Urinary bladder (tissue), 4 donors: ENCODE measurements around the gene ZNF81. TPM values are rescaled to one million over a fixed set of nuclear protein-coding genes. Genes with fewer than 3 reads are reported as not detected.
"Not testable (repeated sequence)": the region's sequence is repeated elsewhere in the genome, so short reads cannot be mapped to it uniquely, and the experiment has no call there.

Source experiments
- DNase-seq: peaks from one replicate; pipeline ENCODE4 v3.0.0-alpha.2; 2015; ENCODE audit errors: extremely low spot score
- H3K27ac ChIP-seq: one replicate; pipeline ENCODE4 v1.5.1; 2013; ENCODE audit warnings: low read depth, mild to moderate bottlenecking, moderate library complexity
- H3K36me3 ChIP-seq: one replicate; pipeline ENCODE4 v1.6.1; 2013; ENCODE audit warnings: mild to moderate bottlenecking, moderate library complexity; ENCODE audit not compliant: insufficient read depth
- H3K4me1 ChIP-seq: one replicate; pipeline ENCODE4 v1.6.1; 2013; ENCODE audit warnings: mild to moderate bottlenecking, moderate library complexity; ENCODE audit not compliant: insufficient read depth
- H3K4me3 ChIP-seq: one replicate; pipeline ENCODE4 v1.5.1; 2013; ENCODE audit warnings: low read depth, low read length
- WGBS: extraction: QIAGEN DNeasy Blood & Tissue Kit; methylation state at CpG from one replicate; pipeline ENCODE4 v1.1.7; 2013; 5-methylcytosine and 5-hydroxymethylcytosine counted together
- polyA plus RNA-seq: library from polyadenylated mRNA; stranded (reverse); fragments of 200-250 nt; gene quantifications from one replicate; pipeline ENCODE4 v1.2.3, GENCODE V29; 2013
- total RNA-seq: library from RNA; depleted of rRNA; stranded (reverse); fragments of >200 nt; gene quantifications from one replicate; pipeline ENCODE4 v1.2.3, GENCODE V29; 2014
- donor health status: healthy with polysubstance abuse.
- donor health status: healthy.

ZNF81 gene
- total and polyA plus RNA-seq, 2 donors: 2.0 to 14.4 TPM

DNA sequence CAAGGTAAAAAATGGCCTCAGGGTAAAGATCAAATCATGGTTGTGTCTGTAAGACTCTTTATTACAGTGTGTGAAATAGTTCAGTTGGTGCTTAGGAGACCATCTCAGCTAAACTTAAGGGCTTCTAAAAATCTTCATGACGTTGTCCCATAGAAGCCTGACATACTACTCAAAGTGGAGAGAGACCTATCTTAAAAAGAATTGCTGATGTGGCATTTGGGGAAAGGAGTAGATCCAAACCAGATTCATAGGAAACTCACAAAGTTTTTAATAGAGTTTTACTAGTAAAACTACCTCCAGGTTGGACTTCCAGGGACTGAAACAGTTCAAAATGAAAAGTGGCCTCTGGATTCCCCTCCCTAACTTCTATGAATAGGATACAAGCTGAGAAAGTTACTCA, 81.6 kb downstream of the ZNF81 start:
- WGBS: 100% methylated on average over 1 of the region's 1 CpG
- no peak overlapping the region for H3K4me3 ChIP-seq

DNA sequence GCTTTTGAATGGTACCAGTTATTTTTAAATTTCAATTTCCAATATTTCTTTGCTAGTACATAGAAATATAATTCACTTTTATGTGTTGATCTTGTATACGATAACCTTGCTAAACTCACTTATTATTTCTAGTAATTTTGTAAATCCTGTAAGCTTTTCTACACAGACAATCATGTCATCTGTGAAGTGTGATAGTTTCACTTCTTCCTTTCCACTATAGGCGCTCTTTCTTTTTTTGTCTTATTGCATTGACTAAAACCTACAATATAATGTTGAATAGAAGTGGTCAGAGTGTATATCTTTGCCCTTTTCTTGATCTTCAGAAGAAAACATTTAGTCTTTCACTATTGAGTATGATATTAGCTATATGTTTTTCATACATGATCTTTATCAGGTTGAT, 90.5 kb downstream of the ZNF81 start:
- WGBS: 98% methylated on average over 2 of the region's 2 CpGs
- Histone ChIP-seq H3K27ac (no peak overlapping the region), H3K4me1 (no peaks in the 10 kb centered on the region), H3K36me3 (no peaks in the 10 kb centered on the region), H3K4me3 (no peak overlapping the region)
- DNase-seq: no peak

More for the DNA sequence above, 81.6 kb downstream of the ZNF81 start:
- no peaks in the 10 kb centered on the region for H3K4me1 ChIP-seq
- DNase-seq: no peak
- H3K27ac ChIP-seq: no peak overlapping the region
- no peaks in the 10 kb centered on the region for H3K36me3 ChIP-seq

DNA sequence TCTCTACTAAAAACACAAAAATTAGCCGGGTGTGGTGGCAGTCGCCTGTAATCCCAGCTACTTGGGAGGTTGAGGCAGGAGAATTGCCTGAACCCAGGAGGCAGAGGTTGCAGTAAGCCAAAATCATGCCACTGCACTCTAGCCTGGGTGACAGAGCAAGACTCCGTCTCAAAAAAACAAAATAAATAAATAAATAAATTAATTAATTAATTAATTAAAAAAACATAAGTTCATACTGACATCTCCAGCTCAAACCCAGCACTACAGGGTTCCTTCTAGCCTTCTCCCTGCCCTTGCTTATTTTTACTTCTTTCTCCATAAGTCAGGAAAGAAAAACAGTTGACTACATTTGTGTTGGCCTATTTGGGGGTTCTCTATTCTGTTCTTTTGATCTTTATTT, 95.3 kb downstream of the ZNF81 start:
- not testable (repeated sequence) for H3K4me1 ChIP-seq, H3K36me3 ChIP-seq, H3K27ac ChIP-seq, H3K4me3 ChIP-seq, DNase-seq
- WGBS: 93% methylated on average over 3 of the region's 3 CpGs

GRCh38 chrX:47933946-47934345, 97.2 kb downstream of the ZNF81 start:
- DNase-seq: no peak
- WGBS: 44% methylated on average over 5 of the region's 5 CpGs
- no peak overlapping the region for H3K27ac ChIP-seq
- no peaks in the 10 kb centered on the region for H3K4me1 ChIP-seq
- H3K4me3 ChIP-seq: no peak overlapping the region
- no peaks in the 10 kb centered on the region for H3K36me3 ChIP-seq

DNA sequence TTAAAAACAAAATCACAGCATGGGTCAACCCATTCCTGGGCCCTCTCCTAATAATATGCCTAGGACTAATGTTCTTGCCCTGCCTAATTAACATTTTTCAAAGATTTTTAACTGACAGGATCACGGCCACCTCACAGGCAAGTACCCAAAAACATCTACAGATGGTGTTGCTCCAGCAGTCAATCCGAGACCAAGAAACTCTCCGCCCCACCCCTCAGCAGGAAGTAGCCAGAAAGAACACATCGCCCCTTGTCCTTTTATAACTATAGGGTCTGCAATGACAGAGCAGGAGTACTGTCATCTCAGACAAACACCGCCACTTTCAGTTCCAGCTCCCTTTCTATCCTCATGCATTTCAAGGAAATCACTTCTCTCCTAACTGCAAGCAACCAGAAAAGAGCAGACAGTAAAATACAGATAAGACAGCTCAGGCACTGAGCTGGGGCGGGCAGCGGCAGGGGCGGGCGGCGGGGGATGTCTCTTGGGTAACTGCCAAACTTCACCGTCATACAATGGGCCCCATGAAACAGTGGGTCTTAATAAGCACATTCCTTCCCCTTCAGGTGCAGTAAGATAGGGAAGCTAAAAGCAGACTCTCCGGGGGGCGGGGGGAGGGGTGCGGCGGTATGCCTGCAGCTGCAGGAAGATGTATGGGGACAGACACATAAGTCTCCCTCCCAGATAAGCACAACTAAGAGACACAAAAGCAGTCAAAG, 99.7 kb downstream of the ZNF81 start:
- no peak for DNase-seq
- H3K4me1 ChIP-seq: no peaks in the 10 kb centered on the region
- H3K4me3 ChIP-seq: no peak overlapping the region
- 7% methylated on average over 15 of the region's 15 CpGs for WGBS
- H3K27ac ChIP-seq: no peak overlapping the region
- H3K36me3 ChIP-seq: no peaks in the 10 kb centered on the region

- no peaks in the 10 kb centered on the region for H3K36me3 ChIP-seq
- no peak for DNase-seq
- no peak overlapping the region for H3K4me3 ChIP-seq
- H3K27ac ChIP-seq: no peak overlapping the region
- H3K4me1 ChIP-seq: no peaks in the 10 kb centered on the region
- 64% methylated on average over 3 of the region's 3 CpGs for WGBS
Observed at GRCh38 chrX:47936940-47937317, 100.2 kb downstream of the ZNF81 start.

DNA sequence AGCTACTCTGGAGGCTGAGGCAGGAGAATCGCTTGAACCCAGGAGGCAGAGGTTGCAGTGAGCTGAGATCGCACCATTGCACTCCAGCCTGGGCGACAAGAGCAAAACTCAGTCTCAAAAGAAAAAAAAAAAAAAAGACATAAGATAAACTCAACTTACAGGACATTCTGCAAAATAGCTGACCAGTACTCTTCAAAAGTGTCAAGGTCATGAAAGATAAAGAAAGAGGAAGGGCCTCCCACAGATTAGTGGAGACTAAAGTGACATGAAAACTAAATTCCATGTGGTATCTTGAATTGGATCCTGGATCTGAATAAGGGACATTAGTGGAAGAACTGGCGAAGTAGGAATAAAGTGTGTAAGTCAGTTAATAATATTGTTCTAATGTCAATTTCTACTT, 103.7 kb downstream of the ZNF81 start:
- no peaks in the 10 kb centered on the region for H3K4me1 ChIP-seq
- over 99% methylated on average over 4 of the region's 4 CpGs for WGBS
- DNase-seq: no peak
- no peak overlapping the region for H3K4me3 ChIP-seq
- H3K27ac ChIP-seq: no peak overlapping the region
- H3K36me3 ChIP-seq: no peaks in the 10 kb centered on the region

DNA sequence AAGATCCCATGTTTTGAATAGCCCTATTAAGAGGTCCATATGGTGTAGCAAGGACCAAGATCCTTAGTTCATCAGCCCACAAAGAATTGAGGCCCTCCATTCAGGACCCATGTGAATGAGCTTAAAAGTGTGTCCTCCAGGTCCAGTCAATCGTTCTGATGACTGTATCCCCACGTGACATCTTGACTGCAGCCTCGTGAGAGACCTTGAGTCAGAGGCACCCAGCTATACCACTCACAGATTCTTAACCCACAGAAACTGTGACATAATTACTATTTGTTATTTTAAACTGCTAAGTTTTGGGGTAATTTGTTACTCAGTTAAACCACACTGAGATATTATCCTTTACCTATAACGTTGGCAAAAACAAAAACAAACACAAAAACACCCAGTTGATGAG, 104.7 kb downstream of the ZNF81 start:
- Histone ChIP-seq H3K27ac (no peak overlapping the region), H3K36me3 (no peaks in the 10 kb centered on the region), H3K4me3 (no peak overlapping the region), H3K4me1 (no peaks in the 10 kb centered on the region)
- DNase-seq: no peak
- 80% methylated on average over 4 of the region's 4 CpGs for WGBS

DNA sequence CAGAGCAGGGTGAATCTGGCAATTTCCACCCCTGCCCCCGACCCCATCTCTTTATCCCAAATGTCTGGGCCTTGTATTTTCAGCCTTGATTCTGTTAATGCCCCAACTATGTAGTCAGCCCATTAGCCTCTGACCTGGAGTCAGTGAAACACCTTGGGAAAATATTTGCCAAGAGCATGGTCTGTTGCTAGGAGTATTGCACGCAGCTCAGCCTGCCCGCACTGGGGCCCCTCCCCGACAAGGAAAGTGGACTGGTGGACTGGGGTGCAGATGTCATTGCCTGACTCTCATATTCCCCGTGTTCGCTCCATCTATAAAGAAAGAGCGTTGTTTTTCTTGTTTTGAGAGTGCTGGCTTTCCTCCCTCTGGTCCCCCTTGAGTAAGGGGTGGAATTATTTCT, 118.6 kb downstream of the ZNF81 start:
- not testable (repeated sequence) for H3K36me3 ChIP-seq, H3K27ac ChIP-seq, H3K4me1 ChIP-seq, DNase-seq, H3K4me3 ChIP-seq
- whole genome bisulfite sequencing: 84% methylated on average over 7 of the region's 7 CpGs

GRCh38 chrX:47956016-47956415, 119.3 kb downstream of the ZNF81 start:
- no peaks in the 10 kb centered on the region for H3K36me3 ChIP-seq
- H3K4me3 ChIP-seq: no peak overlapping the region
- H3K27ac ChIP-seq: no peak overlapping the region
- no peak for DNase-seq
- 92% methylated on average over 13 of the region's 13 CpGs for WGBS
- H3K4me1 ChIP-seq: no peaks in the 10 kb centered on the region

- WGBS: 36% methylated on average over 3 of the region's 4 CpGs
- DNase-seq, H3K36me3 ChIP-seq, H3K4me3 ChIP-seq, H3K27ac ChIP-seq, H3K4me1 ChIP-seq: not testable (repeated sequence)
Observed at GRCh38 chrX:47958206-47958605, 121.5 kb downstream of the ZNF81 start.

GRCh38 chrX:47958761-47959342, 122.2 kb downstream of the ZNF81 start:
- Histone ChIP-seq H3K36me3 (no peaks in the 10 kb centered on the region), H3K27ac (no peak overlapping the region), H3K4me1 (no peaks in the 10 kb centered on the region), H3K4me3 (no peak overlapping the region)
- WGBS: 45% methylated on average over 4 of the region's 4 CpGs
- DNase-seq: no peak

DNA sequence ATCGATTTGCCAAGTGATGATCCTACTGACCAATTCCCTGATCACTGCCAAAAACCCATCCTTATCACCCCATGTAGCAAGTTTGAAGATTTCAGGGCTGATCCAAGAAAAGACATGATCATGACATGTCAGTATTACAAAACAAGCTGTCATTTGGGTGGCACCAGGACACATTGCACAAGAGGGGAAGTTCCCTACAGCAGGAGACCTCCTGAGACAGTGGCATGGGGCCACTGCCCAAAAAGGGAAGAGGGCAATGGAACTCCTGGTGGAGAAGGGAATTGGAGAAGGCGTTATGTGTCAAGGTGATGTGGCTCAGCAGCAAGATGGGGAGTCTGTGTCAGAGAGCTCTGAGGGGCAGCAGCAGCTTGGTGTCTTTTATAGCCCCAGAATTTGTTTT, 123.7 kb downstream of the ZNF81 start:
- Histone ChIP-seq H3K4me3 (no peak overlapping the region), H3K36me3 (no peaks in the 10 kb centered on the region), H3K27ac (no peak overlapping the region), H3K4me1 (no peaks in the 10 kb centered on the region)
- no peak for DNase-seq
- 70% methylated on average over 2 of the region's 2 CpGs for WGBS

DNA sequence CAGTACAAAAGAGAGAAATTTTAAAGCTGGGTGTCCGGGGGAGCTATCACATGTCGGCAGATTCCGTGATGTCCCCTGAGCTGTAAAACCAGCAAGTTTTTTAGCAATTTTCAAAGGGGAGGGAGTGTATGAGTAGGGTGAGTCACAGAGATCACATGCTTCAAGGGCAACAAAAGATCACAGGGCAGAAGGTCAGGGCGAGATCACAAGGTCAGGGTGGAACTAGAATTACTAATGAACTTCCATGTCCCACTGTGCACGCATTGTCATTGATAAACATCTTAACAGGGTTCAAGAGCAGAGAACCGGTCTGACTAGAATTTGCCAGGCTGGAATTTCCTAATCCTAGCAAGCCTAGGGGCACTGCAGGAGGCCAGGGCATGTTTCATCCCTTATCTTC, 125.1 kb downstream of the ZNF81 start:
- H3K36me3 ChIP-seq, H3K4me3 ChIP-seq, H3K4me1 ChIP-seq, H3K27ac ChIP-seq, DNase-seq: not testable (repeated sequence)
- WGBS: 74% methylated on average over 6 of the region's 6 CpGs
